G401 (cell line): ENCODE results near the gene GDNF. TPM values are rescaled to one million over a fixed set of nuclear protein-coding genes. Genes with fewer than 3 reads are reported as not detected.

Experiments
- DNase-seq: peaks from one replicate; pipeline ENCODE4 v3.0.0-alpha.2; 2015; ENCODE audit warnings: low spot score
- in situ Hi-C: cut with HindIII; loops from 2 replicates; pipeline ENCODE4 v1.10.0; 2016; ENCODE audit warnings: low sequenced_read_pairs, mixed read lengths
- total RNA-seq: library from RNA; depleted of rRNA; stranded (reverse); fragments of >200 nt; shearing (Covaris generic); gene quantifications from 2 replicates; pipeline ENCODE4 v1.2.3, GENCODE V29; 2014

GDNF gene
- total RNA-seq, 1 experiment from 2014 or later, result not detected

DNA sequence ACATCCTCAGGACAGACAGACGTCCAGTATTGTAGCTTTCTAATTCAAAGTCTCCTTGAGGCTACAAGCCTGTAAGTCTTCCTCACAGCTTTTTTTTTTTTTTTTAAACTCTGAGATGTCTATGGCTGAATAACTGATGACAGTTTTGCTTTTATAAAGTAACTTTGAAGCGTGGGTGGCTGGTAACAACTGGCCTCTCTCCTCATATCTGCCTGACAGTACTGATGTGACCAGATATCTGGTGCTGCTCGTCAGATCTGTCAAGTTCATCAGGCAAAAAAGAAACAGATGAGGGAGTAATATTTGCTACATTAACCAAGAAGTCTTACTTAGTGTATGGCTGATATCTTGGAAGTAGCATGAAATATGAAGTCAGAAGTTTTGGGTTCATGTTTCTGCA, 72.6 kb downstream of the GDNF start:
- in situ Hi-C loops, result no loop called here

More for the DNA sequence above, 72.6 kb downstream of the GDNF start:
- no peak for DNase-seq
